Esophagus squamous epithelium (tissue), 5 donors: ENCODE data around the gene SLC10A3. TPM values are rescaled to one million over a fixed set of nuclear protein-coding genes. Genes with fewer than 3 reads are reported as not detected.

Experiments
- DNase-seq: peaks from one replicate; lab custom pipeline; 2025; lab: John Stamatoyannopoulos, UW
- H3K27ac ChIP-seq, 4 donors: fragments of 200-600 bp; sonication (generic); one replicate each; pipeline ENCODE4 v1.5.1; 2016 to 2019; ENCODE audit warnings: mild to moderate bottlenecking in 1 of 4
- H3K27me3 ChIP-seq, 4 donors: fragments of 200-600 bp; sonication (generic); 1 replicate in 3 of 4; 2 replicates in 1 of 4; pipeline versions ENCODE4 v1.5.1 to v1.6.0; 2017 to 2021; ENCODE audit warnings: antibody characterized with exemption in 1 of 4
- H3K36me3 ChIP-seq, 3 donors: fragments of 200-600 bp; sonication (generic); one replicate each; pipeline ENCODE4 v1.5.1; 2016 to 2019
- H3K4me1 ChIP-seq, 3 donors: fragments of 200-600 bp; sonication (generic); one replicate each; pipeline ENCODE4 v1.5.1; 2017 to 2019
- H3K4me3 ChIP-seq, 4 donors: fragments of 200-600 bp; sonication (generic); 1 replicate in 3 of 4; 2 replicates in 1 of 4; pipeline ENCODE4 v1.5.1; 2016 to 2019; ENCODE audit warnings: mild to moderate bottlenecking in 2 of 4, moderate library complexity in 1 of 4
- H3K9me3 ChIP-seq, 3 donors: fragments of 200-600 bp; sonication (generic); one replicate each; pipeline ENCODE4 v1.5.1; 2016 to 2019
- POLR2A ChIP-seq, 4 donors: fragments of 450-650 bp; IDR thresholded peaks; one replicate each; pipeline ENCODE4 v1.6.1; 2017; ENCODE audit warnings: antibody characterized with exemption in 4 of 4, mild to moderate bottlenecking in 4 of 4, moderate library complexity in 3 of 4
- WGBS, 2 donors: methylation state at CpG; one replicate each; pipeline ENCODE4 v1.1.5; 2018; 5-methylcytosine and 5-hydroxymethylcytosine counted together
- intact Hi-C: fragments of 100-400 bp; cut with DNase I; formaldehyde crosslinking; loops from one replicate; pipeline ENCODE4 v1.15.0; 2022
- total RNA-seq, 4 donors: library from RNA; depleted of rRNA; stranded (reverse); fragments of >200 nt; gene quantifications; one replicate each; pipeline ENCODE4 v1.1.0, GENCODE V29; 2016
- TF ChIP-seq, protein P1 (sequence below), 6 experiments: fragments of 450-650 bp in 4 of 6; fragments of 200-600 bp in 2 of 6; sonication (generic) in 2 of 6; IDR thresholded peaks; one replicate each; pipeline ENCODE4 v1.5.1; 2016 to 2019; ENCODE audit warnings: antibody characterized with exemption in 6 of 6, mild to moderate bottlenecking in 4 of 6, moderate library complexity in 4 of 6
- donor health status: DM: yes; HTN: yes; CAD: no.

Gene SLC10A3
- total RNA-seq, 4 donors from 2014 or later = 26.1 to 38.5 (median 29.5) TPM

DNA sequence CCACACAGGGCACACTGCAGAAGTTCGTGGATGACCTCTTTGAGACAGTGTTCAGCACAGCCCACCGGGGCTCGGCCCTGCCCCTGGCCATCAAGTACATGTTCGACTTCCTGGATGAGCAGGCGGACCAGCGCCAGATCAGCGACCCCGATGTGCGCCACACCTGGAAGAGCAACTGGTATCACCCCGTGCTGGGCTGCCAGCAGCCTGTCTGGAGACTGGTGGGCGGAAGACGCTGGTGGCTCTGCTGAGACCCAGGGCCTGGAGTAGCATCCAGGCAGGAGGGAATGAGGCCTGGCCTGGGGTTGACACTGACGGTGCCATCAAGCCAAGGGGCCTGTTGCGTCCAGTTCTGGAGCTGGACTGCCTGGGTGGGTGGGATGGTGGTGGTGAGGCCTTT lies 20.0 kb downstream of the SLC10A3 start:
- no peak for TF ChIP-seq POLR2A (IDR thresholded peaks at IDR 0.05)
- TF ChIP-seq, protein P1, sequence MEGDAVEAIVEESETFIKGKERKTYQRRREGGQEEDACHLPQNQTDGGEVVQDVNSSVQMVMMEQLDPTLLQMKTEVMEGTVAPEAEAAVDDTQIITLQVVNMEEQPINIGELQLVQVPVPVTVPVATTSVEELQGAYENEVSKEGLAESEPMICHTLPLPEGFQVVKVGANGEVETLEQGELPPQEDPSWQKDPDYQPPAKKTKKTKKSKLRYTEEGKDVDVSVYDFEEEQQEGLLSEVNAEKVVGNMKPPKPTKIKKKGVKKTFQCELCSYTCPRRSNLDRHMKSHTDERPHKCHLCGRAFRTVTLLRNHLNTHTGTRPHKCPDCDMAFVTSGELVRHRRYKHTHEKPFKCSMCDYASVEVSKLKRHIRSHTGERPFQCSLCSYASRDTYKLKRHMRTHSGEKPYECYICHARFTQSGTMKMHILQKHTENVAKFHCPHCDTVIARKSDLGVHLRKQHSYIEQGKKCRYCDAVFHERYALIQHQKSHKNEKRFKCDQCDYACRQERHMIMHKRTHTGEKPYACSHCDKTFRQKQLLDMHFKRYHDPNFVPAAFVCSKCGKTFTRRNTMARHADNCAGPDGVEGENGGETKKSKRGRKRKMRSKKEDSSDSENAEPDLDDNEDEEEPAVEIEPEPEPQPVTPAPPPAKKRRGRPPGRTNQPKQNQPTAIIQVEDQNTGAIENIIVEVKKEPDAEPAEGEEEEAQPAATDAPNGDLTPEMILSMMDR (IDR thresholded peaks at IDR 0.05) = no peak
- intact Hi-C loops = no loop called here
- no peaks in the 10 kb centered on the region for H3K27me3 ChIP-seq
- peaks cover 0 to 61% (median 0%) of the 10 kb centered on the region in 3 donors for H3K36me3 ChIP-seq
- H3K9me3 ChIP-seq = no peaks in the 10 kb centered on the region
- no peaks in the 10 kb centered on the region for H3K4me1 ChIP-seq
- DNase-seq = no peak
- no peak overlapping the region for H3K4me3 ChIP-seq
- H3K27ac ChIP-seq = no peak overlapping the region
- 100% methylated on average over 2 of the region's 14 CpGs; no CpG with 5 or more reads in 1 of the 2 donors for WGBS, 2 donors

DNA sequence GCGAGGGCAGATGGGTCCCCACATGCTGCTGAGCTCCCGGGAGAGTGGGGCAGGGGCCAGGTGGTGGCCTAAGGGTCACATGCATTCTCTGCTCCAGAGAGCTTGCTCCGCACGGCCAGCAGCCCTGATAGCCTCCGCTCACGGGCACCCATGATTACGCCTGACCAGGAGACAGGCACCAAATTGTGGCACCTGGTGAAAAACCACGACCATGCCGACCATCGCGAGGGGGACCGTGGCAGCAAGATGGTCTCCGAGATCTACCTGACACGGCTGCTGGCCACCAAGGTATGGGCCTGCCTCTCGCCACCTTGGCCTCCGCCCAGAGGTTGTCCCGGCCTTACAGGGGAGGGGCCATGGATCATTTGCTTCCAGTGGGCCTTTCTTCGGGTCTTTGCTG lies 20.5 kb downstream of the SLC10A3 start:
- 88 to 89% methylated on average over 5 to 7 of the region's 18 CpGs for WGBS, 2 donors
- intact Hi-C loops = no loop called here
- TF ChIP-seq POLR2A (IDR thresholded peaks at IDR 0.05) = no peak
- TF ChIP-seq, protein P1 (IDR thresholded peaks at IDR 0.05) = no peak
- H3K36me3 ChIP-seq = peaks cover 0 to 67% (median 0%) of the 10 kb centered on the region in 3 donors
- no peaks in the 10 kb centered on the region for H3K9me3 ChIP-seq
- no peak overlapping the region for H3K27ac ChIP-seq
- no peaks in the 10 kb centered on the region for H3K4me1 ChIP-seq
- no peaks in the 10 kb centered on the region for H3K27me3 ChIP-seq
- no peak overlapping the region for H3K4me3 ChIP-seq
- DNase-seq = no peak

DNA sequence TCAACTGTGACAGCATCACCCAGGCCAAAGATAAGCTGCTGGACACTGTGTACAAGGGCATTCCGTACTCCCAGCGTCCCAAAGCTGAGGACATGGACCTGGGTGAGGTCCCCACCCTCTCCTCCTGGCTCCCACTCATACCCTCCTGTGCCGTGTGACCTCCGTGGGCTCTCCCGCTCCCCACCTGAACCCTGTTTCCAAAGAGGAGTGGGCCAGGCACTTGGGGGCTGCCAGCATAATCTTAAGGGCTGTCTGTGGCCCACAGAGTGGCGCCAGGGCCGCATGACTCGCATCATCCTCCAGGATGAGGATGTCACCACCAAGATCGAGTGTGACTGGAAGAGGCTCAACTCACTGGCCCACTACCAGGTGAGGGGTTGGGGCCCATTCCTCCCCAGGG lies 21.3 kb downstream of the SLC10A3 start:
- peaks cover 0 to 74% (median 0%) of the 10 kb centered on the region in 3 donors for H3K36me3 ChIP-seq

DNA sequence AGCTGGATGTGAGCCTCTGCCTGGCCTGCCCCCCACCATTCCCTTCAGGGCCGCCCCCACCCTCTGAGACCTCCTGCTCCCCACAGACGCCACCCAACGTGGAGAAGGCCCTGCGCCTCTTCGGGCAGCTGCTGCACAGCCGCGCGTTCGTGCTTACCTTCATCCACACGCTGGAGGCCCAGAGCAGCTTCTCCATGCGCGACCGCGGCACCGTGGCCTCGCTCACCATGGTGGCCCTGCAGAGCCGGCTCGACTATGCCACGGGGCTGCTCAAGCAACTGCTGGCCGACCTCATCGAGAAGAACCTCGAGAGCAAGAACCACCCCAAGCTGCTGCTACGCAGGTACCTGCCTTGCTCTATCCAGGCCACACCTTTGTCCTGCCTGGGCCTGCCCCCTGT lies 22.2 kb downstream of the SLC10A3 start:
- H3K27me3 ChIP-seq = no peaks in the 10 kb centered on the region
- H3K27ac ChIP-seq = no peak overlapping the region
- no peak overlapping the region for H3K4me3 ChIP-seq
- 95% methylated on average over 15 of the region's 23 CpGs; no CpG with 5 or more reads in 1 of the 2 donors for WGBS, 2 donors
- no peaks in the 10 kb centered on the region for H3K9me3 ChIP-seq
- intact Hi-C loops = no loop called here
- TF ChIP-seq POLR2A (IDR thresholded peaks at IDR 0.05) = no peak
- TF ChIP-seq, protein P1 (IDR thresholded peaks at IDR 0.05) = no peak
- H3K4me1 ChIP-seq = no peaks in the 10 kb centered on the region
- DNase-seq = no peak
- peaks cover 0 to 83% (median 0%) of the 10 kb centered on the region in 3 donors for H3K36me3 ChIP-seq

More for the DNA sequence above, 21.3 kb downstream of the SLC10A3 start:
- no peak for DNase-seq
- no peak overlapping the region for H3K27ac ChIP-seq
- TF ChIP-seq, protein P1 (IDR thresholded peaks at IDR 0.05) = no peak
- no peak for TF ChIP-seq POLR2A (IDR thresholded peaks at IDR 0.05)
- no peaks in the 10 kb centered on the region for H3K4me1 ChIP-seq
- intact Hi-C loops = no loop called here
- no peaks in the 10 kb centered on the region for H3K27me3 ChIP-seq
- H3K9me3 ChIP-seq = no peaks in the 10 kb centered on the region
- H3K4me3 ChIP-seq = no peak overlapping the region
- 76% methylated on average over 8 of the region's 9 CpGs; no CpG with 5 or more reads in 1 of the 2 donors for WGBS, 2 donors

DNA sequence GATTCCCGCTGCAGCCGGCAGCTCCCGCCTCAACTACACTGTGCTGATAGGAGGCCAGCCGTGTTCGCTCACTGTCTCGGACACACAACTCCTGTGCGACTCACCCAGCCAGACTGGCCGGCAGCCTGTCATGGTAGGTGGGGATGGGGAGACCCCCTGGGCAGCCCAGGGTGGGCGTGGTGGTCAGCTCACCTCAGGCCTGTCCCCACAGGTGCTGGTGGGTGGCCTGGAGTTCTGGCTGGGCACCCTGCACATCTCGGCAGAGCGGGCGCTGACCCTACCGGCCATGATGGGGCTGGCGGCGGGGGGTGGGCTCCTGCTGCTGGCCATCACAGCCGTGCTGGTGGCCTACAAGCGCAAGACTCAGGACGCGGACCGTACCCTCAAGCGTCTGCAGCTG lies 22.9 kb downstream of the SLC10A3 start:
- Histone ChIP-seq H3K9me3 (no peaks in the 10 kb centered on the region), H3K27me3 (no peaks in the 10 kb centered on the region), H3K36me3 (peaks cover 0 to 88% (median 0%) of the 10 kb centered on the region in 3 donors), H3K4me3 (no peak overlapping the region), H3K4me1 (no peaks in the 10 kb centered on the region), H3K27ac (no peak overlapping the region)
- WGBS, 2 donors = 96% methylated on average over 4 of the region's 21 CpGs; no CpG with 5 or more reads in 1 of the 2 donors
- intact Hi-C loops = no loop called here
- TF ChIP-seq POLR2A (IDR thresholded peaks at IDR 0.05) = no peak
- TF ChIP-seq, protein P1 (IDR thresholded peaks at IDR 0.05) = no peak
- no peak for DNase-seq
